HG03066 (cell line): ENCODE results near the gene XXYLT1.
"Not testable (repeated sequence)": the region's sequence is repeated elsewhere in the genome, so short reads cannot be mapped to it uniquely, and the experiment has no call there.

ENCODE experiments used
- ATAC-seq: cut with Tn5 transposase; IDR thresholded peaks from one replicate; pipeline ENCODE4 v1.9.1; 2021; ENCODE audit warnings: low read depth; ENCODE audit not compliant: unreplicated experiment

The XXYLT1 gene

DNA sequence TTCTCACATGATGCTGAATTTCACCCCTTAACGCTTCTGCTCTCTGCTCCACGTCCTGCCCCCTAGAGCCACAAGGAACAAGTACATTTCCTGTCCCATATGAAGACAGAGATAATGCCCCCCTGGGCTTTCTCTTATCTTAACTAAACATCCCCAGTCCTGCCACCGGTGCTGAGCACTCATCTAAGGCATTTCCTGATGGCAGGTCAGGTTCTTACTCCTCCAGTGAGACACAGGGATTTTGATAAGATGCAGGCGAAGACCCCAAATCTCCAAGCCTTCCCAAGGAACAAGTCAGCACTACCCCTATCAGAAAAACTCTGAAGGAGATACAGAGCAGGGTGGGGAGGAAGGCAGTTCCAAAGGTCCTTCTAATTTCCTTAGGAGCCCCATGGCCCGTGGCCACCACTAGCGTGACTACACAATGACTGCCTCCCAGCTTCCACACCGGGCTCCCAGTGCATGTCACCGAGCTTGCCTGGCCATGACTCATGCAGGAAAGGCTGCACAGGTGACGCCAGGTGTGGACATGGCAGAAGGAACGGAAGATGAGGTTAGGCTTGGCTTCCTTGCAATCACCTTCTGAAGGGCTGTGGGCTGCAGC lies 152.9 kb downstream of the XXYLT1 start:
- ATAC-seq, result no peak

- no peak for ATAC-seq
Measured at GRCh38 chr3:195116407-195117185, 154.4 kb downstream of the XXYLT1 start.

DNA sequence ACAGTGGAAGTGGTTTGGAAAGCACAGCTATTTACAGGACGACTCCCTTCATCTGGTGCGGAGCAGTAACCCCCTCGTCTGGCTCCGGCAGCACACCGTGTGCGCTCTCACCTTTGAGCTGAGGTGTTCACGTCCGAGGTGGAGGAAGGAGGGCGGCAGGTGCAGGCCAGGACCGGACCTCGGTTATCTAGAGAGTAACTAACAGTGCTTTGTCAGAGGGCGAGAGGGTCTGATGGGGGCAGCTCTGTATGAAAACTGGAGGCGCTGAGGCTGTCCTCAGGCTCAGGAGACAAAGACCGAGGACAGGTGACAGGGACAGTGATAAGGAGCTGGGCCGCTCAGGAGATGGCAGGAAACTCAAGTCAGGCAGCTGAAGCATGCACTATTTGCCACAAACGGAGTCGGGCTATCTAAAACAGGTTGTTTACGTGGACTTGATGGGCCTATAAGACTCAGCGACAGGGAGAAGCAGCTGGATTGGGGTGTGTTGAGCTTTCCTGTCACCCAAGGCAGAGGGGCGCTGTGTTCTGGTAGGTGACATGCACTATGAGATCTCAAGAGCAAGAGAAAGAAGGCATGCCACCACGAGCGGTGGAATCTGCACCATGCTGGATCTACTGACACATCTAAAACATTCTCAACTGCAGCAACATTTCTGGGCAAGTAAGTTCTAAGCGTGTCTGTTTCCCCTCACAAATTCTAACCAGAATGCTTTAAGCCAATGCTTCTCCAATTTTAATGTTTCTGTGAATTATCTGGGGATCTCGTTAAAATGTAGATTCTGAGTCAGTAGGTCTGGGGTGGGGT lies 155.2 kb downstream of the XXYLT1 start:
- ATAC-seq, result no peak

DNA sequence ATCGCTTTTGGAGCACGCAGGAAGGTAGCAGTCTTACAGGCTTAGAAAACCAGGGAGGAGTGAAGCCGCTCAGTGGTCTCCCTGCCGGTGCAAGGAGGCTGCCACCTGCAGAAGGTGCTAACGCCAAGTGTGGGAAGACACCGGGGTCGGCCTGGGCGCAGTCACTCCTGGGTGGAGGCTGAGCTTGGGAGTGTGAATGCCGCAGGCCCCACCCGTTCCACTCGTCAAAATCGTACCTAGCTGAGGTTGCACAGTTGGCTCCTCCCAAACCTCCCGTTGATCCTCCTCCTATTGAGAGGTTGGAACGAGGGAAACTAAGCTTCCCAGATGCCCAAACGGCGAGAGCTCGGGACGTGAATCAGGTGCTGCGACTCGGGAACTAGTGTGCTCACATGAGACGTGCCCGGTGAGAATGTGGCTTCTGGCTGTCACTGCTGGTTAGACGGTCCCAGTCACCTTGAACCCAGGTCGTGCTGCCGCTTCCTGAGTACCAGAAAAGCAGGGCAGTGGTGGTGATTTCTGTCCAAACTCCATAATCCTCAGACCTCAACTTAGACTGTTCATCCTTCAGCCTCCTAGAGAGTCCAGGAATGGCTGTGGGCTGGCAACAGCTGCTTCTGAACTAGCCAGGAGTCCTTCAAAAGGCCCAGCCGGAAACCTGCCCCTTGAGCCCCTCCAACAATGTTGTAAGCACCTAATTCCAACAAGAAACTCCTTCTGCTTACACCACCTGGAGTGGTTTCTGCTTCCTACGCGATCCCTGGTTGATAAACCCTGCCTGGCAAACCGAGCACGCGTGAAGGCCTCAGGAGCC lies 156.0 kb downstream of the XXYLT1 start:
- no peak for ATAC-seq

DNA sequence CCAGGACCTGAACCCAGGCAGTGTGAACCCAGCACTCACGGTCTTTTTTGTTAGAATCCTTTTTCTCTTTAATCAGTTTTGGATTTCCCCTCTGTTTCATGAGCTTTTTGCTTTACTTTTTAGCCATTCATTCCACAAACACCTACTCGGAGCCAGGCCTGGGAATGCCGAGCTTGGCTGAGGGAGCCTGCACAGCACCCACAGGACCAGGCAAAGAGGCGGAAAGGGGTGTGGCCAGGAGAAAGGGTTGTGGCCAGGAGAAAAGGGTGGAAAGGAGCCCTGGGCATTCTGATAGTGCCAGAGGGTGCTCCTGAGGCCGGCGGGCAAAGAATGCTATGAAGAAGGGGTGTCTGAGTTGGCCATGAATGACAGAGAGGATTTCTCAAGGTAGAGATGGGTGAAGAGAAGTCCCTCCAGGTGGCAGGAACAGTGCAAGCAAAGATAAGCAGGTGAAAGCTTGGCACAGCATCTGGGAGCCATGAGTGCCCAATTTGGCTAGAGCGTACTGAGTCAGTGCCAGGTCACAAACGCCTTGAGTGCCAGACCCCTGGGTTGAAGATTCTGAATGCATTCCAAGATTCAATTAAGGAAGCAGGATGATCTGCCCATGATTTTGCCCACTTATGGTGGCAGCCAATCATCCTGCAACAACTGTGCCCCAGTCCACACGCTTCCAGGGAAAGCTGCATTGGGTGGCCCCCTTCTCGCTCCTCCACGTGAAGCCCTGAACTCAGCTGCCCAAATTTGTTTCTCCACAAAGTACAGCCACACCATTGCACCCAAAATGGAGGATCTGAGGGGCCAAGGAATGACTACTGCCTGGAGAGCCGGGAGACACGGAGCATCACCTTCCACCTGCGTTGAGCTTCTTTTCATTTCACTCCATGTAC lies 157.2 kb downstream of the XXYLT1 start:
- no peak for ATAC-seq

GRCh38 chr3:195113048-195113447 lies 157.9 kb downstream of the XXYLT1 start:
- ATAC-seq, result no peak

- ATAC-seq, result no peak
Measured at GRCh38 chr3:195112361-195112791, 158.6 kb downstream of the XXYLT1 start.

DNA sequence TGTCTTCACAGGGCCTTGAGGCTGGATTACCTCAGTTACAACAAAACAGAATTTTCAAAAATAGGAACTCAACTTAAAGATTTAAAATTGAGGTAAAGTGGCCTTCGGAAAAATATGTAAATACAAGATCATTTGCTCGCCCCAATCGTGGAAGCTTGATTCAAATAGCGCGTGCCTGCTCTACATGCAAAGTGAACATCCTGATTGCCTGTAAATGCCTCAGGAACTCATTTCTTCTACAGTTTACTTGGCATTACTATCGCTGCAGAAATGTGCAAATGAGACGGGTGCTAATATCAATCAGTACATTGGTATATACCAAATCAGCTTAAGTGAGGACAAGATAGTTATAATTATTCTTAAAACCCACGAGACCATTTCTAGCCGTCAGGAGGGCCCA lies 159.2 kb downstream of the XXYLT1 start:
- ATAC-seq, result no peak

GRCh38 chr3:195111319-195111705 lies 159.6 kb downstream of the XXYLT1 start:
- no peak for ATAC-seq

DNA sequence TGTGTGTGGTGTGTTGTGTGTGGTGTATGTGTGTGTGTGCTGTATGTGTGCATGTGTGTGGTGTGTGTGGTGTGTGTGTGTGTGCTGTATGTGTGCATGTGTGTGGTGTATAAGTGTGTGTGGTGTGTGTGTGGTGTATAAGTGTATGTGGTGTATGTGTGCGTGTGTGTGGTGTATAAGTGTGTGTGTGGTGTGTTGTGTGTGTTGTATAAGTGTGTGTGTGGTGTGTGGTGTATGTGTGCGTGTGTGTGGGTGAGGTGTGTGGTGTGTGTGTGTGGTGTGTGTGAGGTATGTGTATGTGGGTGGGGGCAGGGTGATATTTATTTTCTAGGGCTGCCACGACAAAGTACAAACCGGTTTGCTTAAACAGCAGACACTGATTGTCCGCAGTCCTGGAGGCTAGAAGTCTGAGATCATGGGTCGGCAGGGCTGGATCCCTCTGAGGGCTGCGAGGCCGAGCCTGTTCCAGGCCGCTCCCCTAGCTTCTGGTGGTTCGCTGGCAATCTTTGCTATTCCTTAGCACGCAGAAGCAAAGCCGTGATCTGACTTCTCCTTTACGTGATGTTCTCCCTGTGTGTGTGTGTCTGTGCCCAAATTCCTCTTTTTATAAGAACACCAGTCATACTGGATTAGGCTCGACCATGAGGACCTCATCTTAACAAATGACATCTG lies 160.2 kb downstream of the XXYLT1 start:
- ATAC-seq, result no peak

DNA sequence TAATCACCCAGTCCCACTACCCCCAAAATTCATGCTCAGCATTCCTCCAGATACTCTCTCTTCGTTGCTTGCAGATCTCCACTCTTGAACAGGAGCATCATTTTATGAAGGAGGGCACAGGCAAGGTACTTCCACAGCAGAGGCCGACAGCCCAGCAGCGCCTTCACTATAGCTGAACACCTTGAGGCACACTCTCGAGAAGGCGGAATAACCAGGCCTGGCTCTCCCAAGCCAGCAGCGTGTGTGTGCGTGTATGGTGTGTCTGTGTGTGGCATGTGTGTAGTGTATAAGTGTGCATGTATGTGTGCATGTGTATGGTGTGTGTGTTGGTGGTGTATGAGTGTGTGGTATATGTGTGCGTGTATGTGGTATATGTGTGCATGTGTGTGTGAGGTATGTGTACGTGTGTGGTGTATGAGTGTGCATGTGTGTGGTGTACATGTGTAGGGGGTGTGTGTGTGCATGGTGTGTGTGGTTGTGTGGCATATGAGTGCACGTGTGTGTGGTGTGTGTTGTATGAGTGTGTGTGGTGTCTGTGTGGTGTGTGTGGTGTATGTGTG lies 161.8 kb downstream of the XXYLT1 start:
- no peak for ATAC-seq

- ATAC-seq, result no peak
Measured at GRCh38 chr3:195107593-195107992, 163.4 kb downstream of the XXYLT1 start.

- ATAC-seq, result not testable (repeated sequence)
Measured at GRCh38 chr3:195107031-195107430, 163.9 kb downstream of the XXYLT1 start.

DNA sequence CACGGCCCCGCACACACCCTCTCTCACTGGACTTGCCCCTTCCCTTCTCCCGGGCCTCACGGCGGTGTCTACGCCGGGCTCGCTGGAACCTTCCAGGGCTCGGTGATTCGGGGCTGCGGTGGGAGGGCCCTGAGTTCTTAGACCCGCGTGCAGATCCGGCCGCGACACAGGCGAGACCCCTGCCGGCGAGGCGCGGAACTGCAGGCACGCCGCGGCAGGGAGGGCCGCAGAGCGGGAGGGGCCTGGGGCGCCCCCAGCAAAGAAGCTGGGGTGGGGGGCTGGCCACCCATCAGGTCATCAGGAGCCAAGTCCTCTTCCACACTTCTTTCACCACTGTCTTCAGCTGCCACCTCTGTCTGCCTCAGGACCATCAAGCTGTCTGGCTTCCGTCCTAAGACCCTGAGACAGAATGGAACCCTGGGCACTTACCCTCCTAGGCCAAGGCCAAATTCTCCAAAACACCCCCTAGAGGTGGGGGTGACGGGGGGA lies 164.5 kb downstream of the XXYLT1 start:
- ATAC-seq, result peak; percentile 78

- no peak for ATAC-seq
Measured at GRCh38 chr3:195105841-195106417, 165.0 kb downstream of the XXYLT1 start.

GRCh38 chr3:195105389-195105788 lies 165.6 kb downstream of the XXYLT1 start:
- ATAC-seq, result no peak

- ATAC-seq, result no peak
Measured at GRCh38 chr3:195104340-195104739, 166.6 kb downstream of the XXYLT1 start.

- no peak for ATAC-seq
Measured at GRCh38 chr3:195103623-195104022, 167.3 kb downstream of the XXYLT1 start.
